Stimulated activated CD4-positive, alpha-beta T cell treated with anti-CD3 and anti-CD28 coated beads, Interleukin-1b, Interleukin-23, amount 100 ng/mL, for 1 hour (primary cell): ENCODE results near the gene TMEM53.
"Not testable (repeated sequence)": the region's sequence is repeated elsewhere in the genome, so short reads cannot be mapped to it uniquely, and the experiment has no call there.

Experiments
- DNase-seq, 2 donors: peaks; one replicate each; pipeline ENCODE4 v3.0.0-alpha.2; 2020; ENCODE audit warnings: low read depth in 2 of 2

The TMEM53 gene

GRCh38 chr1:44674113-44675000 is at the start of gene TMEM53, which contains the start of gene ARMH1:
Gene TMEM53, minus strand, starts transcription at chr1:44674481. Its CDS starts 90 bp downstream, at chr1:44674391.
Gene ARMH1, plus strand, starts transcription at chr1:44674714. Its CDS starts 14,984 bp downstream, at chr1:44689698.
- peak; percentile 90 to 95 for DNase-seq

DNA sequence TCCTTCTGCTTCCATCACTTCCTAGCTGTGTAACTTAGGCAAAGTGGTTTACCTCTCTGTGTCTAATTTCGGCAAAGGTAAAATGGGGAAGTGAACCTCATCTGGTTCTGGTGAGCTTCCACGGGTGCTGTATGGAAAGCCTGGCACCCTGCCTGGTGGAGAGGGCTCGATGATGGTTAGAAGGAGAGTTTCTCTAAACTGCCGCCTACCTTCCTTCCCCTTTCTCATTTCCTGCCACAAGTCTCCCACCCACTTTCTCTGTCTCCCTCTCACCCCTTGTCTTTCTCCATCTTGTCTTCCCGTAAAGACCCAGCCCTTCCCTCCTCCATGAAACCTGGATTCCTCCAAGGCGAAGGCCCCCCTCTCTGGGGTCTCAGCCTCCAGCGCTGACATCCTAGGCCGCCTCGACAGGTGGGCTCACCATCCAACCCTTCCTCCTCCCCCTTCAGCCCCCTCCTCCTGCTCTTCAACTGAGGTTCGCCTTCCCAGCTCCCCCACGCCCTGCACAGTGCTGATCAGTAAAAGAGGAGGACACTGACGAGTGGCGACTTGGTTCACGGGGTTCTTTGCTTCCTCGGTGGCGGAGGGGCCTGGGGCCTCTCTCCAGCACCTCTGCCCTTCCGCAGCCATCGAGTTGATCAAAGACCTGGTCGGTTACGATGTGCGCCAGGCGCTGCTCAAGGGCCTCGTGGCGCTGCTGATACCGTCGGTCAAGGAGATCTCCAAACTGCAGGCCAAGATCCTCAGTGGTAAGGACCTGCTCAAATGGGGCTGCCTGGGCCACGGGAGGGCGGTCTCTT is 49.4 kb upstream of the TMEM53 start:
- no peak for DNase-seq

GRCh38 chr1:44723064-44723463 is 48.8 kb upstream of the TMEM53 start:
- DNase-seq = no peak

GRCh38 chr1:44721485-44722361 is 47.4 kb upstream of the TMEM53 start:
- DNase-seq = no peak

DNA sequence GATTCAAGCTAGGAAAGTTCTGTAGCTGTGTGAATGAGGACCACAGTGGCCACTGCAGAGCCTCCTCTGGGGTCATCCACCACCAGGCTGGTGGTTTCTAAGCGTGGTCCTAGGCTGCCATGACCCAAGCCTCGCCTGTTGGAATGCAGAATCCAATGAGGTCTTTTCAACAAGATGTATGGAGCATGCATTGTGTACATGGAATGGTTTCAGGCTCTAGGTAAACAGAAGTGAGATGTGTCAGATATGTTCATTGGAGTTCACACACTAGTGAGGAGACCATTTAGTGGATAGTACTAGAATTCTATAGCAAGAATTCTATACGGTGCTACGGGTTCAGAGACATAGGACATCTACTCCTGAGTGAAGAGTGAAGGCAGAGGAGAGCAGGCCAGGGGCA is 46.0 kb upstream of the TMEM53 start:
- no peak for DNase-seq

GRCh38 chr1:44719318-44719717 is 45.0 kb upstream of the TMEM53 start:
- no peak for DNase-seq

GRCh38 chr1:44718091-44718490 is 43.8 kb upstream of the TMEM53 start:
- no peak for DNase-seq

- no peak for DNase-seq
These were observed 43.4 kb upstream of the TMEM53 start for GRCh38 chr1:44717653-44718052.

GRCh38 chr1:44717156-44717555 is 42.9 kb upstream of the TMEM53 start:
- no peak for DNase-seq

- no peak for DNase-seq
These were observed 40.8 kb upstream of the TMEM53 start for GRCh38 chr1:44714944-44715571.

- DNase-seq = no peak
These were observed 40.3 kb upstream of the TMEM53 start for GRCh38 chr1:44714532-44714931.

DNA sequence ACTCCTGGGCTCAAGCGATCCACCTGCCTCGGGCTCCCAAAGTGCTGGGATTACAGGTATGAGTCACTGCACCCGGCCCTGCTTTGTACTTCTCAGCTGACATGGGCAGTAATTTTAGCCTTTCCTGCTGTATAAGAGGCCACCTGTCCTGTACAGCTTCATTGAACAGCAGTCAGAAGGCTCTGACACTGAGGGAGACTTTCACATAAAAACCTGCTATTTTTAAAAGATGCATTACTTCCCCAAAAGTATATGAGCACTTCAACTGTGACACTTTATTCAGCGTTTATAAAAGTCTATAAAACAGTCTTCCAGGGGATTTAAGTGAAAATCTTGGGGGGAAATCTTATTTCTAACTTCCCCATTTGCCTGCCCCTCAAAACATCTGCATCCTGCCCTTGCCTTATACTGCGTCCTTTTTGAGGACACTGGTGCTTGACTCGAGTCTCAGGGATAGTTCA is 39.1 kb upstream of the TMEM53 start:
- DNase-seq = no peak

DNA sequence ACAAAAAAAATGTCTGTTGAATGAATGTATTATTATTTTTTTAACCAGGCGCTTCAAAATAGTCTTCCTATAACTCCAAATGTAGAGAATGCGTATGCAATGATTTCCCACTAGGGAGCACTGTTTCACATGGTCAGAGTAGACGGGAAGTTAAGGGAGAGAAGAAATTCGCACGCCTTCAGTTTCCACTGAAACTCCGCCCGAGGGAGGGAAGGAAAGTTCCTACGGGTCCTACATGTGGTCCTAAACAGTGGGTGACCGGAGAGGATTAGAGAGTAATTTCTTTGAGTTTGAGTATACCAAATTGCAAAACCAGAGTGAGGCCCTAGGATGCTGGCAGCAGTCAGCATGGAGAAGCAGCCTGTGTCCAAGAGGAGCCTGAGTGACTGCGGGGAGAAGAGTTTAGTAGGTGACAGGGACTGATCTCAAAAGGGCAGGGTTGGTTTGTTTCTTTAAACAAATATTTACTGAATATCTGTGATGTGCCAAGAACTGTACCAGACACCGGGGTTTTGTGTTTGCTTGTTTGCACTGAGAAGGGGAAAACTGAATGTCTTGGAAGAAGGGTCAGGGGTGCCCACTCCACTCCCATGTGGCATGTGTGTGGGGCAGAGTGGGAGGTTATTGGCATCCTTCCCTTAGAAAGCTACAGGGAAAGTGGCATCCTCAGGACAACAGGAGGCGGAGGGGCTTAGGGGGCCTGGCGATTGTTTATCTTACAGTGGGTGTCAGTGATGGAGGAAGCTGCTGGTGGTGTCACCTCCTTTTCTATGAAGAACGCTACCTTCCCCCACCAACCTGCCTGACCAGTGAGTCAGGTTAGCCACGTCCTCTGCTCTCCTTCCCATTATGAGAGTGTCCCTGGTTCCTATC is 33.9 kb upstream of the TMEM53 start:
- DNase-seq = no peak

DNA sequence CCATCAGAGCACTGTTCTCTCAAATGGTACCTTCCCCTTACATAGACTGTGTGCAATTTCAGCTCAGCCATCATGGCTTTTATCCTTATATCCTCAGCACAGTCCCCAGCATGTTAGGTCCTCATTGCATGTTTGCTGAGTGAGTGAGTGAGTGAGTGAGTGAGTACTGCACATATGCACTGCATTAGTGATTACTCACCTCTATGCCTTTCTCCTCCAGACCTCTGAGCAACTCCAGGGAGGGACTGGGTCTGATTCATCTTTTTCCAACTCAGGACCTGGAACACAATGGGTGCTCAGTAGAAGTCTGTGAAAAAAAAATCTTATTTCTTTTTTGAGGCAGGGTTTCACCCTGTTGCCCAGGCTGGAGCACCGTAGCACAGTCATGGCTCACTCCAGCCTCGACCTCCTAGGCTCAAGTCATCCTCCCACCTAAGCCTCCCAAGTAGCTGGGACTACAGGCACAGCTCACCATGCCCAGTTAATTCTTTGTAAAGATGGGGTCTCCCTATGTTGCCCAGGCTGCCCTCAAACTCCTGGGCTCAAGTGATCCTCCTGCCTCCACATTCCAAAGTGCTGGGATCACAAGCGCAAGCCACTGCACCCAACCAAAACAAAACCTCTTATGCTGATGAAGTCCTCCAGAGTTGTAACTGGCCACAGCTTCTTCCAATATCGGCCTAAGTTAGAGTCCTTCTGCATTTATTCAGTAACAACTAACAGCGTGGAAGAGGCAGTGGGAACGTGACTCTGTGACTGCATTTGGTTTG is 33.0 kb upstream of the TMEM53 start:
- DNase-seq = no peak

- no peak for DNase-seq
These were observed 31.7 kb upstream of the TMEM53 start for GRCh38 chr1:44705938-44706337.

- no peak for DNase-seq
These were observed 31.2 kb upstream of the TMEM53 start for GRCh38 chr1:44705470-44705869.

DNA sequence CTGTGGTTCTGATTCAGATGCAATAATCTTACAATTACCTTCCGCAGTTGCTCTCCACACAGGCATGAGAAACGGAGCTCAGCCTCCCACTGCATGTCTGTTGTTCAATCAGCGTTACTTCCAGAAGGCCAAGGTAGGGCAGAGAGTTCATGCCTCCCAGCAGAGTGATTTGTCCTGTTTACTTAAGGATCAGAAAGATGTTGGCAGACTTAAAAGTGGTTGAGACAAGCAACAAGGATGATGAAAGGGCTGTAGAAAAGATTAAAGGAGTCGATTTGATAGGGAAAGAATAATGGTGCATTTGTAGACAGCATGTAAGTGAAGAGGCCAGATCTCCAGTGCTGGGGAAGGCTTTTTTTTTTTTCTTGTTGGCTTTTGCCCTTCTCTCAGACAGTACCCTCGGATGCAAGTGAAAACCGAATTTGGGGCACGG is 26.9 kb upstream of the TMEM53 start:
- DNase-seq = no peak

DNA sequence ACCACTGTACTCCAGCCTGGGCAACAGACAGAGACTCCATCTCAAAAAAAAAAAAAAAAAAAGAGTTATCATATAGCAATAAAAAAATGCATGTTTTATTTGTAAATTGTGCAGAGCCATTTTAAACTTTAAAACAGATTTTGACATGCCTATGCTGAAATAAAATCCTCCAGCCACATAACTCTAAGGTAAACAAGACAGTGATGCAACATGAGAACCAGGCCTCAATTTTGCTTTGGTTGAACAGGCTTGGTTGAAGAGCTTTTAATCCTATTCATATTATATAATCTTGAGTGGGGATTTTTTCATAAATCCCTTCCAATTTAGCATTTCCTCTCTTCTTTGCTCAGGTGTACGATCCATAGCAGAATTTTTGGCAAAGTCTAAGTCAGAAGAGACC is 26.3 kb upstream of the TMEM53 start:
- no peak for DNase-seq

- not testable (repeated sequence) for DNase-seq
These were observed 25.1 kb upstream of the TMEM53 start for GRCh38 chr1:44699375-44699774.
